ENCODE data around the gene CALHM3. TPM values are rescaled to one million over a fixed set of nuclear protein-coding genes. Genes with fewer than 3 reads are reported as not detected.

The CALHM3 gene
- total and polyA plus RNA-seq, 2 of the 13 experiments (the other 11 are each of a cell fraction or from before 2014, with no cell fraction given) = not detected

DNA sequence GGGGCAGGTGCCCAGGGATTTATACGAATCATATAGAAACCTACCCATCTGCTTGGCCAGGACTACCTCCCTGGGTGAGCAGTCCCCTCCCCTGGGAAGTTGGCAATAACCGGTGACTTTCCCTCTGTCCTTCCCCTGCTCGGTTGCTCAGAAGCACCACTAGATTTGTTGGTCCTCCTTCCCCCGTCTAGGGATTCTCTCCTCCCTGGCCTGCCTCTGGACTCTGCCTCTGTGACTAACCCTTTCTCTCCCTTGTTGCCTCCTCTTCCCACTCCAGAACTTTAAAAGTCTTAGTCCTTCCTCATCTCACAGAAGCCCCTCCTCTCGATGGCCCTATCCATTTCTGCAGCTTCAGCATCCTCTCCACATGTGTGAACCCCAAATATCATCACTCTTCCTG, 9.8 kb downstream of the CALHM3 start:
- no peaks in the 10 kb centered on the region for H3K9me3 ChIP-seq (ENCODE audit: low read length)
- H3K79me2 ChIP-seq (ENCODE audit: insufficient read depth, low read length) = no peaks in the 10 kb centered on the region
- H2AFZ ChIP-seq (ENCODE audit: low read length) = no peak overlapping the region
- CTCF ChIA-PET (ENCODE audit: low intra/inter-chr PET ratio, low total read pairs) = no interaction called here
- FAIRE-seq (no peak), DNase-seq (ENCODE audit: low spot score) (no peak), ATAC-seq (no peak)
- no peaks in the 10 kb centered on the region for H3K36me3 ChIP-seq (replicated peaks in 1 of 2; ENCODE audit: control insufficient read depth in 1 of 2, insufficient read depth in 2 of 2, low read length in 2 of 2)
- WGBS (ENCODE audit: low lambda C conversion rate) = 3% methylated on average over 4 of the region's 5 CpGs
- peaks cover 18% of the 10 kb centered on the region for H3K4me1 ChIP-seq (ENCODE audit: insufficient read depth, low read length)
- H3K9ac ChIP-seq (ENCODE audit: insufficient read depth, low read depth, low read length) = no peak overlapping the region
- no peak for TF ChIP-seq GMEB1 (CRISPR knock-in tag; IDR thresholded peaks at IDR 0.05; ENCODE audit: borderline replicate concordance)
- no peak for TF ChIP-seq FOXC1 (CRISPR knock-in tag; IDR thresholded peaks at IDR 0.05; ENCODE audit: borderline replicate concordance)
- no peak for TF ChIP-seq ZHX1 (CRISPR knock-in tag; IDR thresholded peaks at IDR 0.05; ENCODE audit: low read depth)
- TF ChIP-seq, protein P1, sequence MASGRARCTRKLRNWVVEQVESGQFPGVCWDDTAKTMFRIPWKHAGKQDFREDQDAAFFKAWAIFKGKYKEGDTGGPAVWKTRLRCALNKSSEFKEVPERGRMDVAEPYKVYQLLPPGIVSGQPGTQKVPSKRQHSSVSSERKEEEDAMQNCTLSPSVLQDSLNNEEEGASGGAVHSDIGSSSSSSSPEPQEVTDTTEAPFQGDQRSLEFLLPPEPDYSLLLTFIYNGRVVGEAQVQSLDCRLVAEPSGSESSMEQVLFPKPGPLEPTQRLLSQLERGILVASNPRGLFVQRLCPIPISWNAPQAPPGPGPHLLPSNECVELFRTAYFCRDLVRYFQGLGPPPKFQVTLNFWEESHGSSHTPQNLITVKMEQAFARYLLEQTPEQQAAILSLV (CRISPR knock-in tag; IDR thresholded peaks at IDR 0.05; ENCODE audit: borderline replicate concordance) = no peak
- TF ChIP-seq, protein P2, sequence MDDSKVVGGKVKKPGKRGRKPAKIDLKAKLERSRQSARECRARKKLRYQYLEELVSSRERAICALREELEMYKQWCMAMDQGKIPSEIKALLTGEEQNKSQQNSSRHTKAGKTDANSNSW (CRISPR knock-in tag; IDR thresholded peaks at IDR 0.05; ENCODE audit: borderline replicate concordance) = no peak
- TF ChIP-seq, protein P3, sequence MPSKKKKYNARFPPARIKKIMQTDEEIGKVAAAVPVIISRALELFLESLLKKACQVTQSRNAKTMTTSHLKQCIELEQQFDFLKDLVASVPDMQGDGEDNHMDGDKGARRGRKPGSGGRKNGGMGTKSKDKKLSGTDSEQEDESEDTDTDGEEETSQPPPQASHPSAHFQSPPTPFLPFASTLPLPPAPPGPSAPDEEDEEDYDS (CRISPR knock-in tag; IDR thresholded peaks at IDR 0.05) = no peak
- no peak overlapping the region for H3K4me3 ChIP-seq (replicated peaks in 1 of 3; ENCODE audit: insufficient read depth in 1 of 3, low read depth in 2 of 3, low read length in 3 of 3)
- no peak overlapping the region for H3K4me2 ChIP-seq (ENCODE audit: low read depth, low read length)
- no peak overlapping the region for H3K27ac ChIP-seq (ENCODE audit: extremely low read length, insufficient read depth, low read length)
- in situ Hi-C loops (cut with HindIII; ENCODE audit: extremely low pct_ligation_motif_present, low pct_unique_long_range_greater_than_20kb) (no loop called here), intact Hi-C loops (cut with micrococcal nuclease; ENCODE audit: unreplicated experiment) (no loop called here)
- peaks cover 3 to 41% of the 10 kb centered on the region in 2 experiments; a peak in 3 of 5 replicates for H3K27me3 ChIP-seq (ENCODE audit: control insufficient read depth in 1 of 2, insufficient read depth in 2 of 2, low read length in 2 of 2)
- POLR2A ChIA-PET = interaction anchor here (0.9 kb wide), 1 partner anchor 73 kb away, joined by 3 read pairs; the partner anchor contains the start of genes ATP5MK and PDCD11
- H4K20me1 ChIP-seq (ENCODE audit: insufficient read depth, low read length) = no peaks in the 10 kb centered on the region
- no TSS peak for BruUV-seq (replicated peaks)
